HEK293 (cell line): ENCODE data around the gene MBTD1.
"Not testable (repeated sequence)": the region's sequence is repeated elsewhere in the genome, so short reads cannot be mapped to it uniquely, and the experiment has no call there.

Source experiments
- CTCF ChIA-PET: fragments of 350-600 bp; formaldehyde crosslinking; extraction: SDS; loops from one replicate; lab custom pipeline; 2021; ENCODE audit warnings: antibody characterized with exemption; lab: Yijun Ruan, JAX
- POLR2A ChIA-PET: fragments of 300-600 bp; formaldehyde crosslinking; extraction: SDS; loops from one replicate; lab custom pipeline; 2020; ENCODE audit warnings: antibody characterized with exemption, inconsistent platforms; lab: Yijun Ruan, JAX
- H3K27ac ChIP-seq: fragments of 200-500 bp; sonication (Bioruptor generic); 2 replicates; pipeline ENCODE4 v1.5.1; 2014; ENCODE audit warnings: low read depth, low read length, control low read depth, inconsistent platforms; ENCODE audit errors: extremely low read depth
- H3K36me3 ChIP-seq, 2 experiments: fragments of 200-500 bp in 1 of 2; sonication (Bioruptor generic) in 1 of 2; 1 replicate in 1 of 2; 2 replicates in 1 of 2; pipeline ENCODE4 v1.5.1; 2014 to 2017; ENCODE audit warnings: inconsistent platforms in 2 of 2, low read length in 2 of 2; ENCODE audit not compliant: control insufficient read depth in 2 of 2, insufficient read depth in 1 of 2
- H3K4me1 ChIP-seq: fragments of 200-500 bp; sonication (Bioruptor generic); 2 replicates; pipeline ENCODE4 v1.5.1; 2014; ENCODE audit warnings: mild to moderate bottlenecking, low read length, inconsistent platforms; ENCODE audit not compliant: control insufficient read depth, insufficient read depth
- H3K4me3 ChIP-seq: 2 replicates; pipeline ENCODE4 v1.5.1; 2011; ENCODE audit warnings: low read depth, mild to moderate bottlenecking, control low read depth, low read length, moderate library complexity
- H3K9me3 ChIP-seq: fragments of 200-500 bp; sonication (Bioruptor generic); 2 replicates; pipeline ENCODE4 v1.5.1; 2014; ENCODE audit warnings: low read depth, low read length, inconsistent platforms; ENCODE audit not compliant: control insufficient read depth, insufficient read depth
- GLI4 ChIP-seq: fragments of 450-650 bp; formaldehyde crosslinking; IDR thresholded peaks from 2 replicates; pipeline ENCODE4 v1.5.1; 2016; ENCODE audit warnings: missing biosample characterization, missing genetic modification characterization
- IKZF3 ChIP-seq: fragments of 450-650 bp; IDR thresholded peaks from 2 replicates; pipeline ENCODE4 v1.5.0; 2018; ENCODE audit warnings: missing biosample characterization, mild to moderate bottlenecking, missing genetic modification characterization, moderate library complexity
- KLF10 ChIP-seq: fragments of 450-650 bp; IDR thresholded peaks from 2 replicates; pipeline ENCODE4 v1.5.1; 2018; ENCODE audit warnings: missing biosample characterization, mild to moderate bottlenecking, missing genetic modification characterization
- KLF16 ChIP-seq: fragments of 450-650 bp; formaldehyde crosslinking; IDR thresholded peaks from 2 replicates; pipeline ENCODE4 v1.5.1; 2017; ENCODE audit warnings: missing biosample characterization, missing genetic modification characterization
- KLF9 ChIP-seq: fragments of 450-650 bp; formaldehyde crosslinking; IDR thresholded peaks from 2 replicates; pipeline ENCODE4 v1.5.1; 2016; ENCODE audit warnings: missing biosample characterization, missing genetic modification characterization, low read depth
- MZF1 ChIP-seq: fragments of 450-650 bp; formaldehyde crosslinking; IDR thresholded peaks from 2 replicates; pipeline ENCODE4 v1.5.1; 2017; ENCODE audit warnings: missing biosample characterization, missing genetic modification characterization, borderline replicate concordance
- SCRT2 ChIP-seq: fragments of 450-650 bp; formaldehyde crosslinking; IDR thresholded peaks from 2 replicates; pipeline ENCODE4 v1.5.1; 2016; ENCODE audit warnings: missing biosample characterization, missing genetic modification characterization
- YY2 ChIP-seq: fragments of 450-650 bp; formaldehyde crosslinking; IDR thresholded peaks from 2 replicates; pipeline ENCODE4 v1.5.1; 2016; ENCODE audit warnings: missing biosample characterization, missing genetic modification characterization
- ZIC2 ChIP-seq: fragments of 450-650 bp; formaldehyde crosslinking; IDR thresholded peaks from 2 replicates; pipeline ENCODE4 v1.5.1; 2016; ENCODE audit warnings: missing biosample characterization, missing genetic modification characterization
- ZNF155 ChIP-seq: fragments of 450-650 bp; formaldehyde crosslinking; IDR thresholded peaks from 2 replicates; pipeline ENCODE4 v1.5.1; 2016; ENCODE audit warnings: missing biosample characterization, missing genetic modification characterization
- ZNF510 ChIP-seq: fragments of 450-650 bp; formaldehyde crosslinking; IDR thresholded peaks from 2 replicates; pipeline ENCODE4 v1.5.1; 2018; ENCODE audit warnings: mild to moderate bottlenecking, missing genetic modification characterization, missing biosample characterization; ENCODE audit not compliant: insufficient replicate concordance
- ZNF596 ChIP-seq: fragments of 450-650 bp; IDR thresholded peaks from 2 replicates; pipeline ENCODE4 v1.5.0; 2018; ENCODE audit warnings: missing biosample characterization, mild to moderate bottlenecking, missing genetic modification characterization, moderate library complexity
- ZNF624 ChIP-seq: fragments of 450-650 bp; formaldehyde crosslinking; IDR thresholded peaks from 2 replicates; pipeline ENCODE4 v1.5.1; 2017; ENCODE audit warnings: missing biosample characterization, missing genetic modification characterization
- ZNF664 ChIP-seq: fragments of 450-650 bp; formaldehyde crosslinking; IDR thresholded peaks from 2 replicates; pipeline ENCODE4 v1.5.1; 2016; ENCODE audit warnings: missing biosample characterization, missing genetic modification characterization
- ZNF76 ChIP-seq: fragments of 450-650 bp; formaldehyde crosslinking; IDR thresholded peaks from 2 replicates; pipeline ENCODE4; 2016; ENCODE audit warnings: low read depth, missing biosample characterization, missing genetic modification characterization, borderline replicate concordance
- TF ChIP-seq, protein P1 (sequence below): fragments of 450-650 bp; formaldehyde crosslinking; conservative IDR thresholded peaks from 2 replicates; pipeline ENCODE4 v1.5.1; 2016; ENCODE audit warnings: low read depth, missing biosample characterization, missing genetic modification characterization
- TF ChIP-seq, protein P2 (sequence below): fragments of 450-650 bp; formaldehyde crosslinking; IDR thresholded peaks from 2 replicates; pipeline ENCODE4 v1.5.1; 2016; ENCODE audit warnings: missing biosample characterization, missing genetic modification characterization, low read depth
- TF ChIP-seq, protein P3 (sequence below): fragments of 450-650 bp; formaldehyde crosslinking; IDR thresholded peaks from 2 replicates; pipeline ENCODE4 v1.5.1; 2016; ENCODE audit warnings: missing biosample characterization, missing genetic modification characterization
- TF ChIP-seq, protein P4 (sequence below): IDR thresholded peaks from 2 replicates; pipeline ENCODE4 v1.6.1; 2011; ENCODE audit warnings: mild to moderate bottlenecking, low read depth, low read length, borderline replicate concordance

Gene MBTD1

GRCh38 chr17:51180486-51180885 is 79.4 kb downstream of the MBTD1 start:
- Histone ChIP-seq H3K36me3 (peaks cover 24 to 43% of the 10 kb centered on the region in 2 experiments), H3K4me1 (peaks cover 5% of the 10 kb centered on the region; the same call in 1 of the 2 replicates), H3K4me3 (no peak overlapping the region), H3K27ac (no peak overlapping the region), H3K9me3 (no peaks in the 10 kb centered on the region)
- ChIA-PET POLR2A (interaction anchor here (0.8 kb wide), 1 partner anchor 24 kb away, joined by 3 read pairs; no protein-coding TSS in a partner anchor), CTCF (interaction anchor here (1.2 to 1.3 kb wide), 2 partner anchors 180 to 224 kb away, joined by 3 to 4 read pairs; no protein-coding TSS in a partner anchor)
- TF ChIP-seq SCRT2 (tag by site-specific recombination): no peak
- no peak for TF ChIP-seq ZNF155 (tag by site-specific recombination)
- TF ChIP-seq, protein P1, sequence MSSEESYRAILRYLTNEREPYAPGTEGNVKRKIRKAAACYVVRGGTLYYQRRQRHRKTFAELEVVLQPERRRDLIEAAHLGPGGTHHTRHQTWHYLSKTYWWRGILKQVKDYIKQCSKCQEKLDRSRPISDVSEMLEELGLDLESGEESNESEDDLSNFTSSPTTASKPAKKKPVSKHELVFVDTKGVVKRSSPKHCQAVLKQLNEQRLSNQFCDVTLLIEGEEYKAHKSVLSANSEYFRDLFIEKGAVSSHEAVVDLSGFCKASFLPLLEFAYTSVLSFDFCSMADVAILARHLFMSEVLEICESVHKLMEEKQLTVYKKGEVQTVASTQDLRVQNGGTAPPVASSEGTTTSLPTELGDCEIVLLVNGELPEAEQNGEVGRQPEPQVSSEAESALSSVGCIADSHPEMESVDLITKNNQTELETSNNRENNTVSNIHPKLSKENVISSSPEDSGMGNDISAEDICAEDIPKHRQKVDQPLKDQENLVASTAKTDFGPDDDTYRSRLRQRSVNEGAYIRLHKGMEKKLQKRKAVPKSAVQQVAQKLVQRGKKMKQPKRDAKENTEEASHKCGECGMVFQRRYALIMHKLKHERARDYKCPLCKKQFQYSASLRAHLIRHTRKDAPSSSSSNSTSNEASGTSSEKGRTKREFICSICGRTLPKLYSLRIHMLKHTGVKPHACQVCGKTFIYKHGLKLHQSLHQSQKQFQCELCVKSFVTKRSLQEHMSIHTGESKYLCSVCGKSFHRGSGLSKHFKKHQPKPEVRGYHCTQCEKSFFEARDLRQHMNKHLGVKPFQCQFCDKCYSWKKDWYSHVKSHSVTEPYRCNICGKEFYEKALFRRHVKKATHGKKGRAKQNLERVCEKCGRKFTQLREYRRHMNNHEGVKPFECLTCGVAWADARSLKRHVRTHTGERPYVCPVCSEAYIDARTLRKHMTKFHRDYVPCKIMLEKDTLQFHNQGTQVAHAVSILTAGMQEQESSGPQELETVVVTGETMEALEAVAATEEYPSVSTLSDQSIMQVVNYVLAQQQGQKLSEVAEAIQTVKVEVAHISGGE (tag by site-specific recombination): no peak
- TF ChIP-seq KLF9 (tag by site-specific recombination): no peak
- TF ChIP-seq, protein P2, sequence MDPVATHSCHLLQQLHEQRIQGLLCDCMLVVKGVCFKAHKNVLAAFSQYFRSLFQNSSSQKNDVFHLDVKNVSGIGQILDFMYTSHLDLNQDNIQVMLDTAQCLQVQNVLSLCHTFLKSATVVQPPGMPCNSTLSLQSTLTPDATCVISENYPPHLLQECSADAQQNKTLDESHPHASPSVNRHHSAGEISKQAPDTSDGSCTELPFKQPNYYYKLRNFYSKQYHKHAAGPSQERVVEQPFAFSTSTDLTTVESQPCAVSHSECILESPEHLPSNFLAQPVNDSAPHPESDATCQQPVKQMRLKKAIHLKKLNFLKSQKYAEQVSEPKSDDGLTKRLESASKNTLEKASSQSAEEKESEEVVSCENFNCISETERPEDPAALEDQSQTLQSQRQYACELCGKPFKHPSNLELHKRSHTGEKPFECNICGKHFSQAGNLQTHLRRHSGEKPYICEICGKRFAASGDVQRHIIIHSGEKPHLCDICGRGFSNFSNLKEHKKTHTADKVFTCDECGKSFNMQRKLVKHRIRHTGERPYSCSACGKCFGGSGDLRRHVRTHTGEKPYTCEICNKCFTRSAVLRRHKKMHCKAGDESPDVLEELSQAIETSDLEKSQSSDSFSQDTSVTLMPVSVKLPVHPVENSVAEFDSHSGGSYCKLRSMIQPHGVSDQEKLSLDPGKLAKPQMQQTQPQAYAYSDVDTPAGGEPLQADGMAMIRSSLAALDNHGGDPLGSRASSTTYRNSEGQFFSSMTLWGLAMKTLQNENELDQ (tag by site-specific recombination): no peak
- TF ChIP-seq ZIC2 (tag by site-specific recombination): no peak
- no peak for TF ChIP-seq GLI4 (tag by site-specific recombination)
- TF ChIP-seq, protein P3, sequence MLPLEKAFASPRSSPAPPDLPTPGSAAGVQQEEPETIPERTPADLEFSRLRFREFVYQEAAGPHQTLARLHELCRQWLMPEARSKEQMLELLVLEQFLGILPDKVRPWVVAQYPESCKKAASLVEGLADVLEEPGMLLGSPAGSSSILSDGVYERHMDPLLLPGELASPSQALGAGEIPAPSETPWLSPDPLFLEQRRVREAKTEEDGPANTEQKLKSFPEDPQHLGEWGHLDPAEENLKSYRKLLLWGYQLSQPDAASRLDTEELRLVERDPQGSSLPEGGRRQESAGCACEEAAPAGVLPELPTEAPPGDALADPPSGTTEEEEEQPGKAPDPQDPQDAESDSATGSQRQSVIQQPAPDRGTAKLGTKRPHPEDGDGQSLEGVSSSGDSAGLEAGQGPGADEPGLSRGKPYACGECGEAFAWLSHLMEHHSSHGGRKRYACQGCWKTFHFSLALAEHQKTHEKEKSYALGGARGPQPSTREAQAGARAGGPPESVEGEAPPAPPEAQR (tag by site-specific recombination): no peak
- no peak for TF ChIP-seq ZNF624 (tag by site-specific recombination)
- no peak for TF ChIP-seq ZNF596 (tag by site-specific recombination)
- no peak for TF ChIP-seq ZNF76
- TF ChIP-seq IKZF3: no peak
- no peak for TF ChIP-seq KLF16 (tag by site-specific recombination)
- no peak for TF ChIP-seq MZF1
- no peak for TF ChIP-seq YY2 (tag by site-specific recombination)
- TF ChIP-seq, protein P4, sequence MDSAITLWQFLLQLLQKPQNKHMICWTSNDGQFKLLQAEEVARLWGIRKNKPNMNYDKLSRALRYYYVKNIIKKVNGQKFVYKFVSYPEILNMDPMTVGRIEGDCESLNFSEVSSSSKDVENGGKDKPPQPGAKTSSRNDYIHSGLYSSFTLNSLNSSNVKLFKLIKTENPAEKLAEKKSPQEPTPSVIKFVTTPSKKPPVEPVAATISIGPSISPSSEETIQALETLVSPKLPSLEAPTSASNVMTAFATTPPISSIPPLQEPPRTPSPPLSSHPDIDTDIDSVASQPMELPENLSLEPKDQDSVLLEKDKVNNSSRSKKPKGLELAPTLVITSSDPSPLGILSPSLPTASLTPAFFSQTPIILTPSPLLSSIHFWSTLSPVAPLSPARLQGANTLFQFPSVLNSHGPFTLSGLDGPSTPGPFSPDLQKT: no peak
- no peak for TF ChIP-seq ZNF510 (tag by site-specific recombination)
- TF ChIP-seq ZNF664 (tag by site-specific recombination): no peak
- no peak for TF ChIP-seq KLF10 (tag by site-specific recombination)

GRCh38 chr17:51172030-51172429 is 87.8 kb downstream of the MBTD1 start:
- H3K27ac ChIP-seq, H3K4me3 ChIP-seq, POLR2A ChIA-PET, H3K9me3 ChIP-seq, H3K4me1 ChIP-seq: not testable (repeated sequence)
- H3K36me3 ChIP-seq: peaks cover 61 to 74% of the 10 kb centered on the region in 2 experiments
- CTCF ChIA-PET: interaction anchor here (1.1 kb wide), 1 partner anchor 330 kb away, joined by 4 read pairs; no protein-coding TSS in a partner anchor
